MG63 (cell line): Measurements from ENCODE around the gene DNAH6. TPM values are rescaled to one million over a fixed set of nuclear protein-coding genes. Genes with fewer than 3 reads are reported as not detected.

ENCODE experiments used
- DNase-seq: peaks from one replicate; pipeline ENCODE4 v3.0.0-alpha.2; 2020
- H3K27me3 ChIP-seq: fragments of 250-450 bp; sonication (Bioruptor Pico); 2 replicates; pipeline ENCODE4 v1.5.1; 2020; ENCODE audit warnings: mild to moderate bottlenecking, moderate library complexity
- H3K36me3 ChIP-seq: fragments of 250-450 bp; sonication (Bioruptor Pico); 2 replicates; pipeline ENCODE4 v1.5.1; 2020; ENCODE audit warnings: mild to moderate bottlenecking, moderate library complexity
- H3K4me3 ChIP-seq: fragments of 250-450 bp; sonication (Bioruptor Pico); 2 replicates; pipeline ENCODE4 v1.5.1; 2020; ENCODE audit warnings: mild to moderate bottlenecking, moderate library complexity
- H3K9me3 ChIP-seq: fragments of 250-450 bp; sonication (Bioruptor Pico); 2 replicates; pipeline ENCODE4 v1.5.1; 2020; ENCODE audit warnings: mild to moderate bottlenecking, moderate library complexity
- total RNA-seq: library from RNA; depleted of rRNA; stranded (reverse); fragments of >200 nt; shearing (Covaris generic); gene quantifications from 2 replicates; pipeline ENCODE4 v1.2.3, GENCODE V29; 2014; ENCODE audit warnings: low replicate concordance

The DNAH6 gene
- total RNA-seq, 1 experiment from 2014 or later = not detected

DNA sequence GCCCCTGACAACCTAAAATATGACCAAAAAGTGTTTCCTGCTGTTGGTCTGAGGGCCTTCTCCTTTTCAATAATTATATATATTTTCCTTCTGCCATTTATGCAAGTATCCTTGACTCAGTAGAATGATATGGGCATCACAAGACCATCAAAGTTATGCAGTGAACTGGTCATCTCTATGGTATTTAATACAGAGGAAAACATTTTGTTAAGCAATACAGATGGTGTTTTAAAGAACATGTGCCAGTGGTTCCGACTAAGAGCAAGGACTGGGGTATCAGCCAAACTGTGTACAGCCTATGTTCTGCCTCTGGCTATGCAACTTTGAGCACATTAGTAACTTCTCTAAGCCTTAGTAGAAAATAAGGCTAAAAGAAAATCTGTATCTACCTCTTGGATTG, 185.6 kb downstream of the DNAH6 start:
- no peaks in the 10 kb centered on the region; the same call in 1 of the 2 replicates for H3K9me3 ChIP-seq
- no peaks in the 10 kb centered on the region for H3K27me3 ChIP-seq
- DNase-seq = peak; percentile 39
- no peak overlapping the region for H3K4me3 ChIP-seq
- no peaks in the 10 kb centered on the region for H3K36me3 ChIP-seq

DNA sequence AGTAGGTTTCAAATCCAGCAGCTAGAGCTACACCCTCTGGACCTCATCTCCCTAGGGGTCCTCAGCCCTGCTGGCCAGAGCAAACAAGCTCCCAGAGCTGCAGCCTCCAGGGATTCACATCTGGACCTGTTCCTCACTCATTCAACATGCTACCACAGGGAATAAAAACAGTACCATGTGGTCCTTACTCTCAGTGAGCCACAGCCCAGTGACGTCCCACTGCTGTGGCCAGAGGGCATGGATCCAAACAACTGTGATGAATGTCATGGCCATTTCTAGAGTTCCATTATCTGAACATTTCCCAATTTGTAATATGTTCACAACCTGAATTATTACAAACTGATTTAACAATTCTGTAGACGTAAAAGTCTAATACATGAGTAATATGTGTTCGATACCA, 186.6 kb downstream of the DNAH6 start:
- no peak for DNase-seq
- Histone ChIP-seq H3K36me3 (no peaks in the 10 kb centered on the region), H3K4me3 (no peak overlapping the region), H3K9me3 (no peaks in the 10 kb centered on the region; the same call in 1 of the 2 replicates), H3K27me3 (no peaks in the 10 kb centered on the region)

DNA sequence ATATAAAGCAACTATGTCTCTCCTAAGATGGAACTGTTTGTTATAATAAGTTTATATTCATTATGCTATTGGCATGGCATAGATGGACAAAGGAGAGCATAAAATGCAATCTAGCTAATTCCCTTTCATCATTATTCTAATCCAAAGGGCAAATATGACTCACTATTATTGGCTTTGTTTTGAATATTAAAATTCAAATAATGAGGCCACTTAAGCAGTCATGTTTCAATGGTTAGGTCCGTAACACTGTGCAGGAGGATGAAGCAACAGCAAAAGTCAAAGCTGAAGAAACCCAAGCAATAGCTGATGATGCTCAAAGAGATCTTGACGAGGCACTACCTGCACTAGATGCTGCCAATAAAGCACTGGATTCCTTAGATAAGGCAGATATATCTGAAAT, 187.5 kb downstream of the DNAH6 start:
- no peak for DNase-seq
- Histone ChIP-seq H3K27me3 (no peaks in the 10 kb centered on the region), H3K9me3 (no peaks in the 10 kb centered on the region; the same call in 1 of the 2 replicates), H3K4me3 (no peak overlapping the region), H3K36me3 (no peaks in the 10 kb centered on the region)

DNA sequence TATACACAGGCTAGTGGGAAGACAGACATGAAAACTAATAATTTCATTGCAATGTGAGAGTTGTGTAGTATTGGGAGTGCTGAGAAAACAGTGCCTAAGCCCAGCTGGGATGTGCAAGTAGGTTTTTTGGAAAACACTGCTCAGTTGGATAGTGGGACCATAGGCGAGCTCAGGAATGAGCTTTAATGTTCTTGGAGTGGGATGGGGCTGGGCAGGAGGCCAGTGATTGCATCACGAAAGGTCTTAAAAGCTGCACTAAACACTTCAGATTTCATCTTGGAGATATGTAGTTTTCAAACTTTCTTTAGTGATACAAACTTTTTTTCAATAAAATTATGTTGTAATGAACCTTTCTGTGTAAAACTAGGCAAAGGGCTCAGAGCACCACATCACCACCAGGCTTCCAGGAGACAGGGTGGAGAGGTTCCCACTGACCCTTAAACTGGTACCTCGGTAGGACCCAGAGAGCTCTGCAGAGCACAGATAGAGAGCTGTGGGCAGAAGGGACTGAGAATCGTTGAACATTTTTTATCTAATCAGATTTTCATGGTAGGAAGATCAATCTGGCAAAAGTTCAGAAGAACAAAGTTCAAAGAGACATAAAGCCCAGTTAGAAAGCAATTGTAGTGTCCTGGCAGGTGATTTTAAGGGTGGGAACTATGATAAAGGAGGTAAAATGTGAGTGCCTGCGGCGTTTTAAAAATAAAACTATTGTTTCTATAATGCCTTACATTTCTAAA, 188.4 kb downstream of the DNAH6 start:
- H3K9me3 ChIP-seq = no peaks in the 10 kb centered on the region; the same call in 1 of the 2 replicates
- DNase-seq = peak; percentile 5
- H3K27me3 ChIP-seq = no peaks in the 10 kb centered on the region
- no peaks in the 10 kb centered on the region for H3K36me3 ChIP-seq
- H3K4me3 ChIP-seq = no peak overlapping the region

DNA sequence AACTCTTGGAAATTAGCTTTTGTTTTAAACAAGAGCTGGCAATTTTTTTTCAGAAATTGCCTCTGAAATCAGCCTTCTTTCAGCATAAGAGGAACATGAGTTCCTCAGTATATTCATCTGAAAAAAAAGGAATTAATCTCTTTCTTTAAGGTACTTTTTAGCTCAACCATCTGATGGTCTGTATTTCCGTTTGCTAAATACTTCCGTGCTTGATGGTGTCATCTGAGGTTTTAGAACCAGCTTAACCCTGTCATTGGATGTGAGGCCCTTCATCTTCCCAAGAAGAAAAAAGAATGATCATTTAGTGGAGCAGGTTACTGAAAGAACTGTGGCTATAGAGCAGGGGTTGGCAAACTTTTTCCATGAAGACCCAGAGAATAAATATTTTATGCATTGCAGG, 189.6 kb downstream of the DNAH6 start:
- H3K27me3 ChIP-seq = no peaks in the 10 kb centered on the region
- H3K9me3 ChIP-seq = no peaks in the 10 kb centered on the region; the same call in 1 of the 2 replicates
- H3K4me3 ChIP-seq = no peak overlapping the region
- H3K36me3 ChIP-seq = no peaks in the 10 kb centered on the region
- no peak for DNase-seq

DNA sequence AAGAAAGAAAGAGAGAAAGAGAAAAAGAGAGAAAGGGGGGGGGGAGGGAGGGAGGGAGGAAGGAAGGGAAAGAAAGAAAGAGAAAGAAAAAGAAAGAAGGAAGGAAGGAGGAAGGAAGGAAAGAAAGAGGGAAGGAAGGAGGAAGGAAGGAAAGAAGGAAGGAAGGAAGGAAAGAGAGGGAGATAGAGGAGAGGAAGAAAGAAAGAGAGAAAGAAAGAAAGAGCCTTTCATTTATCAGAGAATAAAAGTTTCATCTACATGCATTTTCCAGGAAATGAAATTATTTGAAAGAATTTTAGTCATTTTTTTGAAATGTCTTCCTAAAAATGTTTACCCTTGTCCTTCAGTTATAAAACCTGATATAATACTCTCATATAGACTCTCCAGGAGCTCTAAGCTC, 192.1 kb downstream of the DNAH6 start:
- Histone ChIP-seq H3K27me3 (no peaks in the 10 kb centered on the region), H3K9me3 (no peaks in the 10 kb centered on the region), H3K36me3 (no peaks in the 10 kb centered on the region), H3K4me3 (no peak overlapping the region)
- no peak for DNase-seq

DNA sequence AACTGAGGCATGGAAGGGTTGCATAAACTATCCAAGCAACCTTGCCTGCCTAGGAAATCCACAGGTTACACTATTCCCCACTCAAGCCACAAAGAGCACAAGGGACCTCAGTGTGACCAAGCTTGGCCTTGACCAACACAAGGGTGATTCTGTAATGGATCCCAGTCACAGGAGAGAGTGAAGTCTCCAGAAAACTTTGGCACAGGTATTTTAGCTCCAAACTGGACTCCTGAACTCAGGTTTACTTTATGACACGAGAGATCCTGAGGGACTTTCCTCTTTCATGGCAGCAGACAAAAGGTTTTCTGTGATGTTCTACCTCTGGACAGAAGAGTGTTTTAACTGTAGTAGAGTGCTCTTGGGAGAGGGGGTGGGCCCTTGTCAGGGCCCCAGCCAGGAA, 195.4 kb downstream of the DNAH6 start:
- Histone ChIP-seq H3K36me3 (no peaks in the 10 kb centered on the region), H3K9me3 (no peaks in the 10 kb centered on the region), H3K27me3 (no peaks in the 10 kb centered on the region), H3K4me3 (no peak overlapping the region)
- DNase-seq = no peak

DNA sequence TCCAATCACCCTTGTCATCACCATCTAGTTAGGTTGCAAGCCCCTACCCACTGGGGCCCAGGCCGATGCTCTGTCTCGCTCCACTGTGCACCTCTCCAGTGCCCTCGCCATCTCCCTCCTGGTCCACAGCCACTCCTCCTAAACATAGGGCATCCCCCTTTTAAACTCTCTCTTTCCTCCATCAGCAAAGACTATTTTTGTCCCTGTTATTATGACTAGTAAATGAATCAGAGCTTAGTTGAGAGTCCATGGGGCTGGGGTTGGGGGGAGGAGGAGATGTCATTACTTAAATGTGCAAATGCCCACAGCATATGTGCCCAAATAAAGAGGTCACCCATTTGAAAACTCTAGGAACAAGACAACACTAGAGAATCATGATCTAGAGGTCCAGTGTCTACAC, 197.1 kb downstream of the DNAH6 start:
- no peaks in the 10 kb centered on the region for H3K27me3 ChIP-seq
- no peak overlapping the region for H3K4me3 ChIP-seq
- no peaks in the 10 kb centered on the region for H3K9me3 ChIP-seq
- no peaks in the 10 kb centered on the region for H3K36me3 ChIP-seq
- peak; percentile 11 for DNase-seq

DNA sequence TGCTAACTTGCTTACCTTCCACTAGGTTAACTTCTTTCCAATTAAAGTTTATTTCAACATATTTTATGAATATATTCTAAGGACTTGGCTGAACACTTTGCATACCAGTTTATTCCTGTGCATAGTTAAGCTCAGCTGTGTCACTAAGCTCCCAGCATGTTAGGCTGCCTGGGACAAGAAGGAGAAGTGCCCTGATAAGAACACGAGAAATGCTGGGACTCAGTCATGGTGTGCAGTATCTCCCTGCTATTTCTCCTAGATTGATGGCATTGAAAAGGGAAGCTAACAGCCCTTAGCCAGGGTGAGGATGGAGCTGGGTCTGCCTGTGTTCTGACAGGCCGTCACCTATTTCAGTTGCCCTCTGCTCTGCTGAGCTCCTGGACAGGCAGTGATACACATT, 200.3 kb downstream of the DNAH6 start:
- DNase-seq = no peak
- no peak overlapping the region for H3K4me3 ChIP-seq
- H3K27me3 ChIP-seq = no peaks in the 10 kb centered on the region
- no peaks in the 10 kb centered on the region for H3K36me3 ChIP-seq
- H3K9me3 ChIP-seq = no peaks in the 10 kb centered on the region

DNA sequence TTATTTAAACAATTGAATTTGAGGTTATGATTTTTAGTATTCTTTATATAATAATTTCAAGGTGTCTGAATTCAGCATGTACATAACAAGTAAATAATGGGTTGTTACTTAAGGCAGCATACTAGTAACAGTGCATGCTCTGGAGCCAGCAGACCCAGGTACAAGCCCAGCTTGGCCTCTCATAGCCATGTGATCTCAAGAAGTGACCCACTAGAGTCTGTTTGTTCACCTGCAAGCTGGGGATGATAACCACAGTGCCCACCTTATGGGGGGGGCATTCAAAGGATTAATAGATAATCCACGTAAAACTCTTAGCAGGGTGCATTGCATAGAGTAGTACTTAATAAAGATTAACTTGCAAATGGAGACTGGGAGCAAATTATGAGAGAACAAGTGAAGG, 201.0 kb downstream of the DNAH6 start:
- Histone ChIP-seq H3K4me3 (no peak overlapping the region), H3K9me3 (no peaks in the 10 kb centered on the region), H3K27me3 (no peaks in the 10 kb centered on the region), H3K36me3 (no peaks in the 10 kb centered on the region)
- no peak for DNase-seq

DNA sequence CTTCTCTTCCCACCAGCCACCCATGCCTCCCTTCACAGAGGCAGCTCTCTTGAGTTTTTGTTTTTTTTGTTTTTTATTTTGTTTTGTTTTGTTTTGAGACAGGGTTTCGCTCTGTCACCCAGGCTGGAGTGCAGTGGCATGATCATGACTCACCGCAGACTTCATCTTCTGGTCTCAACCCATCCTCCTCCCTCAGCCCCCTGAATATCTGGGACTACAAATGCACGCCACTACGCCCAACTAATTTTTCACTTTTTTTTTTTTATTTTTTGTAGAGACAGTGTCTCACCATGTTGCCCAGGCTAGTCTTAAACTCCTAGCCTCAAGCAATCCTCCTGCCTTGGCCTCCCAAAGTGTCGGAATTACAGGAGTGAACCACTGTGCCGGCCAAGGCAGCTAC, 203.1 kb downstream of the DNAH6 start:
- no peaks in the 10 kb centered on the region for H3K27me3 ChIP-seq
- H3K9me3 ChIP-seq = no peaks in the 10 kb centered on the region
- H3K36me3 ChIP-seq = no peaks in the 10 kb centered on the region
- H3K4me3 ChIP-seq = no peak overlapping the region
- DNase-seq = no peak

DNA sequence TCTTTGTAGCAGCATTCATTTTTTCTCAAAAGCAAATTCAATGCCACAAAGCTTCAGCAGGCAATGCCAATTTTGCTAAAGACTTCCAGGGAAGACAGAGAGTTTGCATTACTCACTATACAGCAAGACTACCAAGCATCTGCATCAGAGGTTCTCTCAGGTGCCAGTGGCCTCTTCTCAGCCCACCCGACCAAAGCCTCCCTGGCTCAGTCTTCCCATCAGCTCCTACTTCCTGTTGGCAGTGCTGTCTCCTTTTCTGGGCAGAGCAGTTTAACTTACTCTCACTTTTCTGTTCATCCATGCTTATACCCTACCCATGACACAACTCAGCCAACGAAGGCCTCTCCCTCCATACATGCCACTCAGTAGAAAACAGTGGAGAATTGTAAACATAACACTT, 207.5 kb downstream of the DNAH6 start:
- Histone ChIP-seq H3K27me3 (no peaks in the 10 kb centered on the region), H3K36me3 (no peaks in the 10 kb centered on the region), H3K4me3 (no peak overlapping the region), H3K9me3 (no peaks in the 10 kb centered on the region)
- no peak for DNase-seq

DNA sequence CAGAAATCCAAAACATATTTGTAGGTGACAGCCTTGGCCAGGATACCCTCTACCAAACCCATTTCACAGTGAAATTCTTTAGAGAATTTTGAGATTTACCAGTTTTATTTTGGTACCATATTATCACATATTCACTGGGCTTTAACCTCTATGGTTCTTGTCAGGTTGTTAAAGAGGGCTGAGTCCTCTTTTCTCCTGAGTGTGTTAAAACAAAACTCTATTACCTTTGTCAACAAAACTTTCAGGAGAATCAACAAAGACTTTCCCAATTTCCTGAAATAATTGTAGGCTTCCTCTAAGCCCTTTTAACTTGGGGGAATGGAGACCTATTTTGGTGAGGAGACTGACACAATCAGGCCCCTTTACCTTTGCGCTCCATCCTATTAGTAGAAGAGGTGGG, 209.4 kb downstream of the DNAH6 start:
- Histone ChIP-seq H3K27me3 (no peaks in the 10 kb centered on the region), H3K36me3 (no peaks in the 10 kb centered on the region), H3K9me3 (0 out of 2 replicates have a peak, but pooled peaks cover 2% of the 10 kb centered on the region), H3K4me3 (no peak overlapping the region)
- no peak for DNase-seq

DNA sequence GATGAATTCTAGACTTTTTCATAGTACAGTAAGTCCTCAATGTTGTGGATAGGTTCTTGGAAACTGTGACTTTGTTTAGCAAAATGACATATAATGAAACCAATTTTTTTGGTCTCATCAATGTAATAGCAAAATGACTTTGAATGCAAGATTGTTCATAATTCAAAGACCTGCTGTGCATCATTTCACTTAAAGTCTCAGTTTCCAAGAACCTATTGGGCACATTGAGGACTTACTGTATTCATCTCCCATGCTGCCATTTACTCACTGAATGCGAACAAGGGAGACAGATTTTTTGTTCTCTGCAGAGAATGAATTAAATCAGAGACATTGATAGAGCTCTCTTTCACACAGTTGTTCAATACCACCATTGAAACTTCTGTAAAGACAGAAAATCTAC, 211.0 kb downstream of the DNAH6 start:
- H3K36me3 ChIP-seq = no peaks in the 10 kb centered on the region
- H3K9me3 ChIP-seq = 0 out of 2 replicates have a peak, but pooled peaks cover 2% of the 10 kb centered on the region
- H3K27me3 ChIP-seq = no peaks in the 10 kb centered on the region
- DNase-seq = no peak
- H3K4me3 ChIP-seq = no peak overlapping the region

DNA sequence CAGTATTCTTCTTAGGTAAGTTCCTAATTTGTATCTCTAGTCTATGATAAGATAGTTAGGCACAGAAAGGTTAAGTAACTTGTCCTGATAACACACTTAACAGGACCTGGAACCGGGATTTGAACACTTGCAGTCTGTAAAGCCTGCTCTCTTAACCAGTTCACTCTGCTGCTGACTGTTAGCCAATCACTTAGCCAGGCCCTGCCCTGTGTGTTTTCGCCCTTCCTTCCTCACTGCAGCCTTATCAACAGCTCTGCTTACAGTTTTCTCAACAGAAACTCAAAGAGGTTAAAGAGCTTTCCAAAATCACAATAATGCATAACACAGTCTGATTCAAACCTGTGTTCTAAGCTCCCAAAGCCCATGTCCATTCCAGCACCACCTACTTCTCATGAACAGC, 212.9 kb downstream of the DNAH6 start:
- Histone ChIP-seq H3K4me3 (no peak overlapping the region), H3K9me3 (0 out of 2 replicates have a peak, but pooled peaks cover 2% of the 10 kb centered on the region), H3K36me3 (no peaks in the 10 kb centered on the region), H3K27me3 (no peaks in the 10 kb centered on the region)
- no peak for DNase-seq

DNA sequence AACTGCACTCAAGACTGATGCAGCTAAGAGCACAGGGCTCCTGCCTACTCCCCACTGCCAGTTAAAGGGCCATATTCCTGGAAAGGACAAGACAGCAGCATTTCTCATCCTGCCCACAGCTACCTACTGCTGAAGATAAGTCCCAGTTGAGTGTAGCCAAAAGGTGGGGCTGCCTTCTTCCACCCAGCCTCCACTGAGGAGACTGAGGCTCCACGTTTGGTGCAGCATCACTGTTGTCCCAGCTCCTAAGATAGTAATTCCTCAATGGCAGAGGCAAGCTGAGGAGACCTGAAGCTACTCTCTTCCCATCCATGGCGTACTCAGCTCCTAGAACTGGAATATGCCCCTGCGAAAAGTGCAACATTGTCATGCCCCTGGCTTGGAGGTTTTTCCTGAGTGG, 214.9 kb downstream of the DNAH6 start:
- Histone ChIP-seq H3K4me3 (no peak overlapping the region), H3K36me3 (no peaks in the 10 kb centered on the region), H3K27me3 (no peaks in the 10 kb centered on the region), H3K9me3 (0 out of 2 replicates have a peak, but pooled peaks cover 2% of the 10 kb centered on the region)
- no peak for DNase-seq

DNA sequence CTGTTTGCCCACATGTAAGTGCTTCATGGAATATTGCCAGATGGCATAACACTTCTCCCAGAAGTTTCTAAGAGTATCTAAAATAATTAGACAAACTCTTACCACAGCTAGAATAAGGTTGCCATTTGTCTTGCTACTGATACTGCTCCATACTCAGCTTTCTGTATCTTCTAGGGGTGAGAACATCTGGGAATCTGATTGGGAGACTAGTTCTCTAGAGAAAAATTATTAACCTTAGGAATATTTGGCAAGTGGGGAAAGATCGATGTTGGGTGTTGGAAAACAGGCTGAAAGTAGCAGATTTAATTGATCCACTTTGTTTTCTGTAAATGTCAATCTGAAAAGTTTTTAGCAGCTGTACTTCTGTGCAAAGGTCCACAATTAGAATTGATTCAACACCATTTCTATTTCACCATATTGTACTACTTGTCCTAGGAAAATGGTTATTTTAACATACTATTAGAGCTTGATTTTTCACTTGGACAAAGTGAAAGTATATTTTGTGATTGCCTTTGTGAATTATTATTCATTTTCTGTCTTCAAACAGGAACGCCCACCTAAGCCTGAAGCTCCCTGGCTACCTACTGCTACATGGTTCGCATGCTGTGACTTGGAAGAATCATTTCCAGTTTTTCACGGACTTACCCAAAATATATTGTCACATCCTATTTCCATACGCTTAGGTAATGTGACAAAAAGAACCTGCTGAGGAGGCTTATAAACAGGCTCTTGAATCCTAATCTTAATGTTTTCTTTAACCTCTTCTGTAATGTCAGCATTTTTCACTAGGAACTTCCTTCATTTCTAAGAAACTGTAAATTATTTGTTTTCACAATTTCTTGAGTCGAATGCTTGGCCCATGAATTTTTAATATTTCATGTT, 216.8 kb downstream of the DNAH6 start:
- H3K36me3 ChIP-seq = no peaks in the 10 kb centered on the region
- no peaks in the 10 kb centered on the region for H3K27me3 ChIP-seq
- peaks cover 2% of the 10 kb centered on the region; the same call in 1 of the 2 replicates for H3K9me3 ChIP-seq
- DNase-seq = no peak
- no peak overlapping the region for H3K4me3 ChIP-seq
